Inferior parietal cortex (tissue), 1 donor: Measurements from ENCODE around the gene RGS16.
A peak's percentile ranks its signal among the peaks of the same experiment; 100 is the strongest.
"Not testable (repeated sequence)": the region's sequence is repeated elsewhere in the genome, so short reads cannot be mapped to it uniquely, and the experiment has no call there.

Experiments used
- DNase-seq: peaks from one replicate; pipeline ENCODE4 v3.0.0-alpha.2; 2016; ENCODE audit errors: extremely low spot score

Gene RGS16, protein sequence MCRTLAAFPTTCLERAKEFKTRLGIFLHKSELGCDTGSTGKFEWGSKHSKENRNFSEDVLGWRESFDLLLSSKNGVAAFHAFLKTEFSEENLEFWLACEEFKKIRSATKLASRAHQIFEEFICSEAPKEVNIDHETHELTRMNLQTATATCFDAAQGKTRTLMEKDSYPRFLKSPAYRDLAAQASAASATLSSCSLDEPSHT

DNA sequence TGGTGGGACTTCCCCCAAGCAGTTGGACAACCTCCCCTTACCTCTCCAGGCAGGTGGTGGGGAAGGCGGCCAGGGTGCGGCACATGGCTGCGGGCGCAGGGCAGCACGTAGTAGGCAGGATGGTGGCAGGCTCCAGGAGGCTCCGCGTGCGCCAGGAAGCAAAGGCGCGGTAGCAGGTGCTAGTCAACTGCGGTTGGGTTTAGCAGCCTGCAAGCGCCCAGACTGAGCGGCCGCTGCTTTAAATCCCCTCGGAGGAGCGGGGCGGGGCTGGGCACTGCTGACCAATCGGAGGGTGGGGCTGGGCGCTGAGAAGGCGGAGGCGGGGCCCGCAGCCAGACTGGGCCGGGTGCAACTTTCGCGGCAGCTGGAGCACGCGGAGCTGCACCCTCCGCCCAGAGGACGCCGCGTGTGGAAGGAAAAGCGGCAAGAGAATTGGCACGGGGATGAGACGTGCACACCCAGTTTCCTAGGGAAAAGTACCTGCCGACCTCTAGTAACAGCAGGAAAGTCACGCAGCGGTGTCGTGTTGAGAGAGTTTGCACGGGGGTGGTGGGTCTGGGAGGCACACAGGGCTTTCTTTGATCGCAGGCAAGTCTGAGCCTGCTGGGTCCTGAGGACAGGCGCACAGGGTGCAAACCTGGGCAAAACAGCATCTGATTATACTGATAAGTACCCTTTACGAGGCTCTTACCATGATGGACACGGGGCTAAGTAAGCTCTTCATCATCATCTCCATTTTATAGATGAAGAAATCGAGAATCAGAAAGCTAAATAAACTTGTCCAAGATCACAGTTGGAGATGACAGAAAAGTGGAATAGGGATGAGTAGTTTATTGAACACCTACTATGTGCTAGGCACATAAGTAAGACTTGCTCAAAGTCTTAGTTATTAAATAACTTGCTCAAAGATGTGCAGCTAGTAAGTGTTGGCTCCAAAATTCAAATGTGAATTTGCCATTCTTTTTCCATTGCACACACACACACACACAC lies at the start of gene RGS16:
Gene RGS16, minus strand, starts transcription at position 215 of the 990 bp plus-strand sequence. Its CDS starts 130 bp downstream, at position 85.
- peak; percentile 72 for DNase-seq

DNA sequence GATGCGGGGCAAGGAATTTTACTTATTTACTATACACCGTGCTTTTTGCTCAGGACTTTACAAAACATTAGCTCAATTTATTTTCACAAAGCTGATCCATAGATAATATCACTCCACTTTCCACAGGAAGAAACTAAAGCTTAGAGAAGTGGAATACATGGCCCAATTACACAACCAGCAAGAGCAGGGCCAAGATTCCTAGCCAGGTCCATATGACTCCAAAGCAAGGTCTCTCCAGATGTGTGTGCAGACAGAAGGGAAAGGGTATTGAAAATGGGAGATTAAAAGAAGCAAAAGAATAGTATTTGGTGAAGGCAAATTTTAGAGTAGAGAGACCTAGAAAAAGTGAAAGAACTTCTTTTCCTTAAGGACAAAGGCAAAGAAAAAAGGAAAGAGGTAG lies 49.8 kb upstream of the RGS16 start:
- no peak for DNase-seq

DNA sequence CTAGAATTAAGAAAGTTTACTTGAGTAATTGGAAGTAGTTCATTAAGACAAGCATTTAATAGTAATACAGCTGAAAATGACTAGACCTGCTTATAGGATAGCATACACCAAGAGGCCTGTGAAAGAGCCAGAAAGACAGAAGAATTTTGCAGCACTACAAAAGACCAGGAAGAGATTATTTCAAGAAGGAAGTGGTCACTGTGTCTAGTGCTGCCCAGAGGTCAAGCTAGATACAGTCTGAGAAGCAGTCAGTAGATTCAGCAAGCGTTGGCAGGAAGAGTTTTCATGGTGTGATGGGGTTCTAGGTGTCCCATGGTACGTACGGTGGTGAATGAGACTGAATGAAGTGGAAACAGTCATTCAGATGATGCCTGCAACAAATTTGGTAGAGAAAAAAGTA lies 48.7 kb upstream of the RGS16 start:
- no peak for DNase-seq

DNA sequence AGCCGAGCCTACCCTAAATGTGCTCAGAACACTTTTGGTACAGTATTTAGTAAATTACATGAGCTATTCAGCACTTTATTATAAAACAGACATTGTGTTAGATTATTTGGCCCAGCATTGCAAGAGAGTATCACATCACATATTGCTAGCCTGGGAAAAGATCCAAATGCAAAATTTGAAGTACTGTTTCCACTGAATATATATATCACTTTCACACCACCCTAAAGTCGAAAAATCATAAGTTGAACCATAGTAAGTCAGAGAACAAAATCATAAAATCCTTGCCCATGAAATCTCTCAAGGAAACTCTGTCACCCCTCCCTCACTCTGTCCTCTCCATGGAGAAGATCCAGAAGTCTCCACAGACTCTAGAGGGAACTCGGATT lies 47.1 kb upstream of the RGS16 start:
- peak; percentile 59 for DNase-seq

DNA sequence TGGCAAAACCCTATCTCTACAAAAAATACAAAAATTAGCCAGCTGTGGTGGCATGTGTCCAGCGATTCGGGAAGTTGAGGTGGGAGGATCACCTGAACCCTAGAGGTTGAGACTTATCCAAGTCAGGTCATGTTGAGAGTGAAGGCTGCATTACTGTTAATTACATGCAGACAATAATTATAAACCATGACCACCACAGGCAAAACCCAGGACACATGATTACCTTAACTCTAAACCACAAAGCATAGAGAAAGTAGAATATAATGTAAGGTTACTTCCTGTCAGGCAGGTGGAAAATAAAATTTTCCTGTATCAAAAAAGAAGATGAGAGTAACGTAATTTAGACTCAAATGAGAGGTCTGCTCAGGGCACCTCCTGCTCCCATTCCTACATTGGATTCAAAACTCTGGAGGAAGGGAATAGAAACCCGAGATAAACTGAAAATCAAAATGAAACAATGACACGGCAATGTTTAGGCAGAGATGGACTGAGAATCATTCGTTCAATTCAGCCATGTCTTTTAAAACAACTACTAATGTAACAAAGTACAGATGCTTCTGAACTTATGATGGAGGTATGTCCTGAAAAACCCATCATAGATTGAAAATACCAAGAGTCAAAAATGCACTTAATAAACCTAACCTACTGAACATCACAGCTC lies 46.6 kb upstream of the RGS16 start:
- no peak for DNase-seq

DNA sequence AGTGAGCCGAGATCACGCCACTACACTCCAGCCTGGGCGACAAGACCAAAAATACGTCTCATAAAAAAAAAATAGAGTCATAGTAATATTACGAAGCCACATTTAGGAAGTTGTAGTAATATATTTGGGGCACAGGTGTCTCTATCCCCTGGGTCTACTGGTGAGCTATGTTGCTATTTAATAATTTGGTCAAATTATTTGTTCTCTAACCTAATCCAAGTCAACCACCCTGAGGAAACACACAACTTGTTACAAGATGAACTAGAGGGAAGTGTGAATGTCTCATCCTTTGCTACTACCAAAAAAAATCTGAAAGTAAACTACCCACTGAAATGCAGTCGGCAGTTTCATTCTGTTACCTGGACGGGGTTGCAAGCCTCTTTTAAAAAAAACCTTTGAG lies 44.9 kb upstream of the RGS16 start:
- no peak for DNase-seq

DNA sequence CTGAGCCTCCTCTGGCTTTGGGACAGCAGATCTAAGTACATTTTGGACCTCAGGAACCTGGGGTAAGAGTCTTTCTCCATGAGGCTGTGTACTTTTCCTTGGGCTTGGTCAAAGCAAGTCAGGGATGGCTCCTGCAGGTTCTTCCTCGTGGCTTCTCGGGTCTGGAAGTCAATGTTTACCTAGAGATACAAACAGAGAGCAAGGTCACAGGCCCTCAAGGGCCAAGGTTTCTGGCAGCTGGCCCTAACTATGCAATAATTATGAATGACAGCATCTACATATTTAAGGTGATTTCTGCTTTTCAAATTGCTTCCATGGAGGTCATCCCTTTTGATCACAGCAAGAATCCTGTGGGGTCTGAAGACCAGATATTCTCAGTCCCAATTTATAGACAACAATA lies 42.5 kb upstream of the RGS16 start:
- no peak for DNase-seq

DNA sequence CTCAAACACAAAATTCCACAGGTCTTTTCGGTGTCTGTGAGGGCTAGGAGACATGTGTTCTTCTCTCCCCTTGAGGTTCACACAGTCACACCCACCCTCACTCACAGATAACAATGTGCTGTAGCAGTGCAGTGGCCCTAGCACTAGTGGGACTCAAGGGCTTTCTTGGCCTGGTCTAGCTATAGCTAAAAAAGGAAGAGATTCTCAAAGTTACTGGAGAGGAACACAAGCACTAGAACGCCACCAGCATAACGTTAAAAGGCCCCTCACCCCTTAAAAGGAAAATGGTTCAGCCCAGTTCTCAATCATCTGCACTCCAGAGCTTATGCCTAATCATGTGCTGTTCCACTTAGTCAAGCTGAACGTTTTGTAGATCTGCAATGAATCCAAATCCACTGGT lies 40.7 kb upstream of the RGS16 start:
- no peak for DNase-seq

DNA sequence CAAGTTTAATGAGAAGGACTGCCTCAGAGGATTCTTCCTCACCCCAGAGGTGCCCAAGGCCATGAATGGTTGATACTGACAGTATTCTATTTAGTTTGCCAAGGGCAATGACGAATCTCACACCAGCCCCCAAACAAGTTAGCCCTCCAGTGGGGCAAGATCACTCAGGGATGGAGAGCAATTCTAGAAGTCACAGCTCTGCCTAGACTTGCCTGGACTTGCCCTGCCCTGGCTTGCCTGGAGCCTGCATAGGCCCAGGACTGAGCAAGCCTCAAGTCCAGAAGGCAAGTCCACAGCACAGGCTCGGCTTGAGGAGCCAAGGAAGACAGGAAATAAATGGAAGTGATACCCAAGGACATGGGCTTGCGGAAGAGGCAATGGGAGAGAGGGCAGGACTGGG lies 39.5 kb upstream of the RGS16 start:
- DNase-seq: no peak

DNA sequence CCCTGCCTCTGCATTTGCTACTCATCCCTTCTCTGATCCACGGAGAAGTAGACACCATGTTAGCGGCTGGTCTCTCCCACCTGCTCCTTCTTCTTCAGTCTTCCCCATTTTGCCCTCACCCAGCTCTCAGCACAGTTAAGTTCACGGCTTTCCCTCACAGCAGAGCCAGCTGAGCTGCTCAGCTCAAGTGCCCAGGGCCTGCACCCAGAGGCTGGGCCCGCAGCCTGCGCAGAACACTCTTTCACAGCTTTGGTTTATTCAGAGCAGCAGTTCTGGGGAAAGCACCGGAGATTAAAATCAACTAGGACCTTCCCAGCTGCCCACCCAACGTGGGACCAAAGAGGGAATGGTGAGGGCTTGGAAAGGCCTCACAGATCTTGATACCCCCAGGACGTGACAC lies 38.3 kb upstream of the RGS16 start:
- DNase-seq: no peak

DNA sequence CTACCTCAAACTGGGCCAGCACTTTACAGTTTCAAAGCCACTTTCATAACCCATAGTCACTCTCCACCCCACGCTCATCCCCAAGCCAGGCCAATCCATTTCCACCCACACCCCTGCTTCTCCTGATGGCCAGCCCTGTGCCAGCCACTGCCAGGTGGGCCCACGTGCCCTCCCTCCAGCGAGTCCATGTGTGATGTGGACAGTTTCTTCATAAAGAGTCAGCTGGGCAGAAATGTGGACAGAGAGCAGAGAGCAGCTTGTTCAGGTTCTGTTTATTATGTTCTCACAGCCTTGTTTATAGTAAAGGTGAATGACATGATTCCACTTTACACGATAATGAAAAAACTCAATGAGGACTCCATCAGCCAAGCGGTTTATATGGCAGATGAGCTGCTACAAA lies 37.4 kb upstream of the RGS16 start:
- no peak for DNase-seq

DNA sequence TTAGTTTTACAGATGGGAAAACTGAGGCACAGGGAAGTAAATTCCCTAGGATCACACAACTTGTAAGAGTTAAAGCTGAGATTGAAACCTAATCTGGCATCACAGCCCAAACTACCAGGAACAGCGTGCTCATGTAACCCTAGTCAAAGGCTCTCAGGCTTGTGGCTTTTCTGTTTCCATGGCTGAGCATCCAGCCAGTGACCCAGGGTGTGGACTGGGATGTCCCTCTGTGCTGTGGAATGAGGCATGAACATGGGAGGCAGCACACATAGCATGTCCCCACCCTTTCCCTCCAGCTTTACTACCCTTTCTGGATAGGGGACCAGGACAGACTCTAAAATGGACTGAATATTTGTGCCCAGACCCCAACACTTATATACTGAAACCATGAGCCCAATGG lies 35.1 kb upstream of the RGS16 start:
- no peak for DNase-seq

DNA sequence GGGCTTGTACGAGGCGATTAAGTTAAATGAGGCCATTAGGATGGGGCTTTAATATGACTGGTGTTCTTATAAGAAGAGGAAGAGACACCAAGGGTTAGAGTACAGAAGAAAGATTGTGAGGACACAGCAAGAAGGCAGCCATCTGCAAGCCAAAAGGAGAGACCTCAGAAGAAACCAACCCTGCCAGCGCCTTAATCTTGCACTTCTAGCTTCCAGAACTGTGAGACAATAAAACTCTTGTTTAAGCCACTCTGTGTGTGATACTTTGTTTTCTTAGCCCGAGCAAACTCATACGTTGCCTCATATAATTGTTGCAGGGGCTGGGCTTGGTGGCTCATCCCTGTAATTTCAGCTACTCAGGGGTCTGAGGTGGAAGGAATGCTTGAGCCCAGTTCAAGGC lies 33.6 kb upstream of the RGS16 start:
- DNase-seq: no peak

DNA sequence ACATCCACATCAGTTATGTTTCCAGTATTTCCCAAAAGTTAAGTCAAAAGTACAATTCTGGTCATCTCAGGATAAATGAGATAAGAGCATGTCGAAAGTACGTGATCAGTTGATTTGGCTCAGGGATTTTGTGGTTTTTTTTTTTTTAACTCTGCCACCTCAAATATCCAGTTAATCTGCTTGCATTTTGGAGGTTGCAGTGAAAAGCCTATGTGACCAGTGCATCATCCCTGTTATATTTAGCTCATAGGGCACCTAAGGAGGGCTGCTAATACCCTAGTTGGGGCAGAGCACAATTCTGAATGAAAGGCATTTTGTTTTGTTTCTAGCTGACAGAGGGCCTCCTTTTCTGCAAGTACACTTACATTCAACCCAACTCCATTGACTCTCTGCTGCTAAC lies 31.7 kb upstream of the RGS16 start:
- DNase-seq: no peak

DNA sequence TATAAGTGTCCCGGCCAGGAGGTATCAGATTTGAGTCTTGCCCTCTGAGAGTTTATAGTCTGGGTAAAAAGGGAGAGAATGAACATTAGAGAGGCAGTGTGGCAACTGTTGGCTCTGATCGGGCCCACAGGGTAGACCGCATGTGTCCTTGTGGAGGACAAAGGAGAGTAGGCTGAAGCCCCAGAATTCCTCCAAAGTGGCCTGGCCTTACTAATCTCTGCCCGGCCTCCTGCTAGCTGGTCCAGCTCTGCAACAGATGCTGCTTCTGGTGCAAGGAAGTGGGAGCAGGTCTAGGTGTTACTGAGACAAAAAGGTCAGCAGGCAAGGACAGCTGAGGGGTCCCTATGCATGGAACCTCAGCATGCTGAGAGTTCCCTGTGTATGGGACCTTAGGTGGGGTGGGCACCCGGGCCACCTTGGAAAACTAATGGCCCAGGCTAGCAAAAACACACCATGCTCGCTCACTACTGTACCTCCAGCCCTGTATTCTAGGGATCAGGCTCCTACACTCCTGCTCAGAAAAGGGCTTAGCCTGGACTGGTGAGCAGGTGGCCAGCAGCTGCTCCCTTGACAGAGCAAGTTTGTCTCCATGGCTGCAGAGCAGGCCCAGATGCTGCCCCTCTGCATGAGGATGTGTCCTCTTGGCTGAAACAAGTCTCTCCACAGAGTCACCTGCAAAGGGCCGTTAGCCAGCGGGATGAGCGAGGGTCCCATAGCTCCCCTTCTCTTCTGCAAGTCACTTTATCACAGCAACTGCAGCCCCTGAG lies 30.3 kb upstream of the RGS16 start:
- no peak for DNase-seq

DNA sequence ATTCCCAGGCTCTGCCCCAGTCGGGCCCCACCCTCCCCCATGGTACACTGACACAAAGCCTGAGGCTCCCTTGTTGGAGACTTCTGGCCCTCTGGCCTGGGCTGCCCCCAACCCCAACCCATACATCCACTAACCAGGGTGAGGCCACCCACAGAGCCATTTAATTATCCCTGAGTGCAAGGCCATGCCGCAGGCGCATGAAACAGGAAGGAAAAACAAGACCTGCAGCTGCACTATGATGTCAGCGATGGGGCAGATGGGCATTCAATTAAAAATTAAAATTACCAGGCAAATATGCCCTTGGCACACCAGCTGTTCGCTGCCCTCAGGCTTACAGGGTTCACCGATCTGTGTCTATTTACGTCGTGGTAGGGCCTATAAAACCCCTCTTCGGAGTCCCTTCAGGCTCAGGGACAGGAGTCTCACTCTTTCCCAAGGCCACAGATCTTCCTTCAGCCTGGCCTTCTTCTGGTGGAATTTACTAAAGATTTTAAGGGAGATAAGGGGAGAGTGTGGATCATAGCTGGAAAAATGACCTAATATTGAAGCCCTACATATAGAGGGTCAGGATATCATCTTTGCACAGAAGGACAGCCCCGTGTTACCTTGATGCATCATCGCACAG lies 29.6 kb upstream of the RGS16 start:
- no peak for DNase-seq

DNA sequence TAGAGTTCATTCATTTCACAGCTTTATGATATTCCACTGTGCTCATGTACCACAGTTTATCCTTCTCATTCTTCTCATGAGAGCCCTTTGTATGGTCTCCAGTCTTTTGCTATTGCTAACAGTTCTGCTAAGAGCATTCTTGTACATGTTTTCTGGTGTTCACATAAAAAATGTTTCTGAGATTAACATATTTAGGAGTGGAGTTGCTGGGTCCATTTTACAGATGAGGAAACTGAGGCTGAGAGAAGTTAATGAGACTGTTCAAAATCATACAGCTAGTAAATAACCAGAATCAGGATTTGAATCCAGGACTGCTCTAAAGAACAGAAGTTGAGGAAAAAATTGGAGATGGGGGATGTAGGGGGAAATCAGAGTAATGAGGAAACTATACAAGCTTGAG lies 28.8 kb upstream of the RGS16 start:
- DNase-seq: no peak

DNA sequence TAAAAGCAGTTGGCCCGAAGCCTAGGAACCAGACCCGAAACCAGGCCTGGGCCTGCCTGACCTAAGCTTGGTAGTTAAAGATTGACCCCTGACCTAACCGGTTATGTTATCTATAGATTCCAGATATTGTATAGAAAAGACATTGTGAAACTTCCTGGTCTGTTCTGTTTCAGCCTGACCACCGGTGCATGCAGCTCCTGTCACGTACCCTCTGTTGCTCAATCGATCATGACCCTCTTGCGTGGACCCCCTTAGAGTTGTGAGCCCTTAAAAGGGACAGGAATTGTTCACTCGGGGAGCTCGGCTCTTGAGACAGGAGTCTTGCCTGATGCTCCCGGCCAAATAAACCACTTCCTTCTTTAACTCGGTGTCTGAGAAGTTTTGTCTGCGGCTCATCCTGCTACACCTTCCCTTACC lies 28.3 kb upstream of the RGS16 start:
- not testable (repeated sequence) for DNase-seq

DNA sequence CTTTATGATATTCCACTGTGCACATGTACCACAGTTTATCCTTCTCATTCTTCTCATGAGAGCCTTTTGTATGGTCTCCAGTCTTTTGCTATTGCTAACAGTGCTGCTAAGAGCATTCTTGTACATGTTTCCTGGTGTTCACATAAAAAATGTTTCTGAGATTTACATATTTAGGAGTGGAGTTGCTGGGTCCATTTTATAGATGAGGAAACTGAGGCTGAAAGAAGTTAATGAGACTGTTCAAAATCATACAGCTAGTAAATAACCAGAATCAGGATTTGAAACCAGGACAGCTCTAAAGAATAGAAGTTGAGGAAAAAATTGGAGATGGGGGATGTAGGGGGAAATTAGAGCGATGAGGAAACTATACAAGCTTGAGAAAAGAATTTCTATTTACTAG lies 27.8 kb upstream of the RGS16 start:
- no peak for DNase-seq

DNA sequence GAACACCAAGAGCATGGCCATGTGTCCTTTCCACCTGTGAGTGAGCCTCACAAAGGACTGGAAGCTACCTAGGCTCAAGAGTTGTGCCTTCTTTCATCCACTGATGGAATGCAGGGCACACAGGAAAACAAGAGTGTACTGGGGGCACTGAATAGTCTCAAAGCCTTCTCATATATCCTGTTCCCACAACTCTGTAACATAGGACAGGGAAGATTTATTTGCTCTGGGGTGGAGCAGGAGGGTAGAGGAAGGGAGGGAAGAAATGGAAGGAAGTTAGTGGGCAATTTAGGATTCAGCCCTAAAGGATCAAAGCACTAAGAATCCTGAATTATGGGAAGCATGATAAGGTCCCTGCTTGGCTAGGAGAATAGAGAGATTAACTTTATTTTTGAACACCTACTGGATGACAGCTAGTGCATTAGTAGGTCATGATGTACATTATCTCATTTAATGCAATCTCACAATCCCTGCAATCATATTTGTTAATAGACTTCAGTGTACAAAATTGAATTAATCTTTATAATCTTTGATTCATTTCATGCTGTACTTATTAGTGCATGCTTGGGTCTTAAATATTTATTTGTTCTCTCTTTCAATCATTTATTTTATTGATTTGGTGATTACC lies 27.0 kb upstream of the RGS16 start:
- DNase-seq: no peak

DNA sequence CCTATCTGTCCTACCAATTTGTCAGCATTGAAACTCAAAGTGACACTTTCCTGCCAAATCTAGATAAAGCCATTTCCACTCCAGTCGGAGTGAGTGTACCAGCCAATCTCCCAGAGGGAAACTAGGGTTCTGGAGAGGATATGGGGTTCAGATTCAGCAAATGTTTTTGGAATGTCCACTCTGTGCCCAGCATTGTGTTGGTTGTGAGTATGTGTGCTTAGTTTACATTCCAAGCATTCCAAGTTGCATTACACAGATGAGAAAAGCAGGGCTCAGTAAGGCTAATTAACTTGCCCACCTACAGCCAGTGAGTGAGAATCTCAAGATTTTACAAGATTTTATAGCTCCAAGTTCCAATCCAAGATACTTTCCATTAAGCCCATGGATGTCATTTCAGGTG lies 26.4 kb upstream of the RGS16 start:
- DNase-seq: no peak
